NAMALWA (cell line): ENCODE results near the gene CRACDL.

ENCODE experiments used
- DNase-seq: peaks from one replicate; pipeline ENCODE4 v3.0.0-alpha.2; 2015; ENCODE audit warnings: low spot score

CRACDL gene

DNA sequence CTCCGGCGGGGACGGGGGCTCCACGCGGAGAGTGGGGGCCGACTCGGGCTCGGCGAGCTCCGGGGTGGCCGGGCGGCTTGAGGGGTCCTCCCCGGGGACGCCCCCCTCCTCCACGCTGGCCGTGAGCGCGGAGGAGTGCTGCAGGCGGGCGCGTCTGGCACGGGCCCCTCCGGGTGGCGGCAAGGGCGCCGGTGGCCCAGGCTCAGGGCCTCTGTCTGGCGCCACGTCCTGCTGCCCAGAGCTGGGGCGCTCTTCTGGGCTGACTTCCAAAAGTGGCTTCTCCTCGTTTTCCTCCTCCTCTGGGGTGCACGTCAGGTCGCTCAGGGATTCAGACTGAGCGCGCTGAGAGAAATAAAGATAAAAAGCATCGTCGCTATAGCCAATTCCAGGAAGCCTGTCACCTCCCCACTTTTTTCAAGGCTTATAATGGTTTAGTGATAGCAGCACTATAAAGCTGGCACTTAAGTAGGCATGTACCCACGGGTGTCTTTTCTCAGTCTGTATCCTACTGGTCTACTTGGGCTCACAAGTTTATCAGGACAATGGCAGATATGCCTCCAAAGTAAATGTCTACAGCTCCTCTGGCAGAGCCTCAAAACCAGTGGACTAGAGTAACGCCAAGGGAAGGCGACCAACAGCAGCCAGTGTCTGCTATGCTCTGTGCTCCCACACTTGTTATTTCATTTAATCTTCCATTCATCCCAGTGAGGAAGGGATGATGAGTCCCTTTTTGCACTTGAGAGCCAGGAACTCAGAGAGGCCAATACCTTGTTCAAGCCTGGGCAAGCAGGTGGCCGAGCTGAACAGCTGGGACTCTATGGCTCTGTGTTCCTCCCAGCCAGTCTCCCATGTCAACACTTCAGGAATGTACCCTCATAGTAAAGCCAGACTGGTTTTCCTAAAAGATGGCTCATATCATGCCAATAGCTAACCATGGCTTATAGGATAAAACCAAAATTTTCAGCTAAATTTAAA is 112.5 kb downstream of the CRACDL start:
- DNase-seq = no peak

DNA sequence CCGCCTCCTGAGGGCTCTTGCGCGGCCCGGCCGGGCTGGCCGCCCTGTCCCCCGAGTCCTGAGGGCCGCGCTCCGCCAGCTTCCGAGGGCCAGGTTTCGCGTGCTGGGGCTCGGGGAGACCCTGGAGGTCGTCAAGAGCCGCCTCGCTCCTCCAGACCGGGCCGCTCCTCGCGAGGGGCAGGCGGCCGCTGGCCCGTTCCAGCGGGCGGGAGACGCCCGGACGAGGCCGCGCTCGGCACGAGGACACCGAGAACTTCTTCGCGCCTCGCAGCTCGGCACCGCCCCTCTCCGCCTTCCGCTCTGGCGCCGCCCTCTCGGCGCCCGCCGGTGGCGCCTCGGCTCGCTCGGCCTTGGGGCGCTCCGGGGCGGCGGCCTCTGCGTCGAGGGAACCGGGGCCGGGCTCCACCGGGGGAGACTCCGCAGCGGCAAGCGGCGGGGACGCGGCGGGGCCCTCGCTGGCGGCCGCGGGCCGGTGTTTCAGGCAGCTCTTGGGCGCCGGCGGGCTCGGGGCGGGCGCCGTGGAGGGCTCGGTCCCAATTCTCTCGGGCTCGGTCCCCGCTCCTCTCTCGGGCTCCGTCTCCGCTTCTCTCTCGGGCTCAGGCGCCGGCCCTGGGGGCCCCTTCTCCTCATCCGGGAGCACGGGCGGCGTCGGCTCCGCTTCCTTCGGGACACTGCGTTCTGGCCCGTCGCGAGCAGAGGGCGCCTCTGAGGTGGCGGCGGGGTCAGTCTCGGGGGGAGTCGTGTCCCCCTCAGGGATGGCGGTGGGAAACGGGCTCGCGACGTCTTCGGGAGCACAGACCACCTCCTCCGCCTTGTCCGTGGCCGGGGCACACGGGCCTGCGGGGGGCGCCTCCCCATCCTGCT is 113.5 kb downstream of the CRACDL start:
- no peak for DNase-seq

DNA sequence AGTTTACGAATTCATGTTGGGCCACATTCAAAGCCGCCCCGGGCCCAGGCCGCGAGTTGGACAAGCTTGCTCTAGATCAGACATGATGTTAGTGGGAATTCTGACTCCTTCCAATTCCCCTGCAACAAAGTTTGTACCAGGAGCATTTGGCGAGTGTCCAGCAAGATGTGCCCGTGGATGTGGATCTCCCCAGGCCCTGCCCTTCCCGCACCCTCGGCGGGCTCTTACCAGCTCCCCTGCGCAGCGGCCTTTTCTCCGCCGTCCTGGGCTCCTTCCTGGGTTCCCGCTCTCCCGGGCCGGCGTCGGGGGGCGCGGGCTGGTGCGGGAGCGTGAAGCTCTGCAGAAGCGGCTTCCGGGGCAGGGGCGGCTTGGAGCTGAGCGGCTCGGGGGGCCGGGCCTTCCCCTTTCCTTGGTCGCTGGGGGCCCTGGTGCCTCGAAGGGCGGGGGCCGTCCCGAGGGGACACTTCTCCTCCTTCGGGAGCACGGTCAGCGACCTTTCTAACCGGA is 114.3 kb downstream of the CRACDL start:
- DNase-seq = no peak

DNA sequence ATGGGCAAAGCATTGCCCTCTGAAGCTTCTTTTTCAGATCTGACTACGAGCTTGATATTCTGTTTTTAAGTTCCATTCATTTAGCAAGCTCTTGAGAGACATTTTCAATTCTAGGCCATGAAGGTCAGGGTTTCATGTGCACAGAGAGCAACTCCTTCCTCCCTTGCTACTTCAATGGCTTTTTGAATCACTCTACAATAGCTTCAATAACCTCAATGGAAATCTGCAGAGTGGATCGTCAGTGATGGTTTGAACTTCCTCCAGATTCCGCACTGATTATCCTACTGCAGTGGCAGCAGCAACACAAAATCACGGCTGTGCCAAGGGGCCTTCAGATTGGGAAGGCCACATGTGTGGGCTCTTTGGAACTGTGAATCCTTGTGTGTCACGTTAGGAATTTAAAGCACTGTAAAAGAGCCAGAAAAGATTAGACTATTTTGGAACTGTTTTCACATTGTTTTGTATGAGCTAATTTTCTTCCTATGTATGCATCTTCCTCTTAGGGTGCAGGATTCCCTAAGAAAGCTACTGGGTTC is 116.7 kb downstream of the CRACDL start:
- no peak for DNase-seq

DNA sequence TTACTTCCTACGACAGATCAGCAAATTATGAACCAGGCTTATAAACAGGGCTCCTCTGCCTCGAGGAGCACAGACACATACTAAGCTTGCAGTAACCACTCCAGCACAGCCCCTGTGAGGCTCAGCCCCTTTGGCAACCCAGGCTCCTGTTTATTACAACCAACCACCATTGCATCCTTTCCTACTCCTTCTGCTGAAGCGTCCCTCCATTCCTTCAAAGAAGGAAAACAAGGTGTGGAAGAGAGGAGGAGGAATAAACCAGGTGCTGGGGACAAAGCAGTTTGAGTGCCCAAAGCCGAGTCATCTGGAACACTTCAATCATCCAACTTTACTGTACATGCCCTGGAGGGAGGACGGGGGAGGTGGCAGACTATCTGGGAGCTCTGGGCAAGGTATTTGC is 117.9 kb downstream of the CRACDL start:
- no peak for DNase-seq

DNA sequence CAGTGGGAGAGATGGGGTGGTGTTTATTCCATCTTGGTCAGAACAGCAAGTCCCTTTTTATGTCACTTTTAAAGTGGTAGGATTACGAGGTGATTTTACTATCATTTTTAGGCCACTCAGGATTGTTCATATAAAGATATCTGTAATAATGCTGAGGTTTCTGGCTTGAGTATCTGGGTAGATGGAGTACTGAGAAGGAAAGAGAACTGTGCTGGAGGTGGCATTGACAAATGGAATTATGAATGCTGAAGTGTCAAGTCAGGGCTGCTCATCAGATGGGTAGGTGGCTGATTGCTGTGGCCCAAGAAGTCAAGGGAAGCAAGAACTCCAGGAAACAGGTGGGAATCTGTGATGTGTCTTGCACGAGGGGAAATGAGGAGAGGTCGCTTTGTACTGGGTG is 119.7 kb downstream of the CRACDL start:
- no peak for DNase-seq

DNA sequence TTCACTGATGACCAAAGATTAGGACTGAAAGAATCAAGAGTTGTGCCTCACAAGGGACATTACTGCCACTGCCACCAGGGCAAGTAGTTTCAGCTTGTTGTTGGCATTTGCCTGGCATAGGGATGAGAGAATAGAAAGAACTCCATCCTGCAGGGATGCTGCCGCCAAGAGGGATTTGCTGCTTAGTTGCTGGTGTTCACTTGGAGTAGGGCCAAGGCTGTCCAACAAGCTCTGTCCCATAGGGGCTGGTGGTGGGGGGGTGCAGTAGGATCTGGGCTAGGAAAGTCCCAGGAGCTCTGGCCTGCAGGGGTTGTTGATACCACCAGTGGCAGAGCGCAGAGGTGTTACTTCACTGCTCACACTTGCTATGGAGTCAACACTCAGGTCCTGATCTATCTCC is 120.2 kb downstream of the CRACDL start:
- no peak for DNase-seq

DNA sequence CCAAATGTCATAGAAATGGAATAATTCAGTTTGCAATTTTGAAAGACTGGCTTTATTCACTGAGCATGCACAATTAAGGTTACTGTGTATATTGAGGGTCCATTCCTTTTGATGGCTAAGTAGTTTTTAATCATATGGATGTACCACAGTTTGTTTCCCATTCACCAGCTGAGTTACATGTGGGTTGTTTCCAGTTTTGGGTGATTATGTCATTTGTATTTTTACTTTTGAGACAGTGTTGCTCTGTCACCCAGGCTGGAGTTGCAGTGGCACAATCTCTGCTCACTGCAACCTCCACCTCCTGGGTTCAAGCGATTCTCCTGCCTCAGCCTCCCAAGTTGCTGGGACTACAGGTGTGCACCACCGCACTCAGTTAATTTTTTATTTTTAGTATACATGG is 124.3 kb downstream of the CRACDL start:
- DNase-seq = no peak

DNA sequence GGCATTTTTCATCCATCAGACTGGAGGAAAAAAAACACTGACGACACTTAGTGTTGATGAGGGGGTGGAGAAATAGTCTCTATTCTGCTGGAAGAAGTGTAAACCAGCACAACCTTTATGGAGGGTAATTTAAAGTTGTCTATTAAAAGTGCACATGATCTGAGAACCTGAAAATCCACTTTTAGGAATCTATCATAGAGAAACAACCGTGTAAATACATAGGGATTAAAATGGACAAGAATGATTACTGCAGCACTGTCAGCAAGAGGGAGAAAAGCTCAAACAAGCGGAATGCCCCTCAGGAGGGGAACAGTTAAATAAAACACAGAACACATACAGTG is 125.5 kb downstream of the CRACDL start:
- DNase-seq = no peak

DNA sequence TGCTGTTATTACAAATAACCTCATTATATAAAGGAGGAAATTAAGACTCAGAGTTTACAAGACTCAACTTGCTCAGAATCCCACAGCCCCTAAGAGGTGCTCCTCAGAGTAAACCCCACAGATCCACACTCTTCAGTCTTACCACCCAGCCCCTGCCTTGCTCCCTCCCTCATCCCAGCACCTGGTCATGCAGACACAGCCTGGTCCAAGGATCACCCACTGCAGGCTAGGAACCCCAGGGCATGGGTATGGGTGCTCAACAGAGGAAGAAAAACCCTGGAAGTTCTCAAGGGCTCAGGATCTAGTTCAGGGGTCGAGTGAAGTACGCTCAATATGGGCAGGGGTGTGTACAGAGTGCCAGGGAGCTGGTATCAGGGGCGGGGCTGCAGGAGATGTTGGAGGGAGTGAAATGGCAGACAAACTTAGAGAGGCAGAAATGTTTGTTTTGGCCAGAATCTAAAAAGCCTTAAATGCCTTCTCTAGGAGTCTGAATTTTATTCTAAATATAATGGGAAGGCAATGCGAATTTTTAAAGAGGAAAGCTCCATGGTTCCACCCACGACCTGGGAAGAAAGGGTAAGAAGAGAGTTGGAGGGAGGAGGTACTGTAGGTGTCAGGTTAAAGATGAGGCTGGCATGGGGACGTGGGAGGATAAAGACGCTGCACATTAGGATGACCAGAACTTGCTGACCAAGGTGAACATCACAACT is 126.0 kb downstream of the CRACDL start:
- DNase-seq = no peak

DNA sequence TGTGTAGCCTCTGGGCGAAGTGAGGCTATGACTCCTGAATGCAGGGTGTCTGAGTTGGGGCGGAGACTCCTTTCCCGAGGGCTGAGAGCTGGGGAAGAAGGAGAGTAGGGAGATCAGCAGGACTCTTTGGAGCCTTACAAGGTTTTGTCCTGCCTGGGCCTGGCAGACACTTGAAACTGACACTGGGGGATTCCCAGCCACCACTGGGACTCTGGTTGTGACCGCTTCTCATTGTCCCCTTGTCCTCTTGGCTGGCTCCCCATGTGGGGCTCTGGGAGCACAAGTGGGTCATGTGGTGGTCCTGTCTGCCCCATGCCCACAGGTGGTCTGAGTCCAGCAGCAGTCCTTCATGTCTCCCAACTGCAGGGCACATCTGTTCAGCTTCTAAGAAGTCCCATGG is 126.9 kb downstream of the CRACDL start:
- DNase-seq = no peak

DNA sequence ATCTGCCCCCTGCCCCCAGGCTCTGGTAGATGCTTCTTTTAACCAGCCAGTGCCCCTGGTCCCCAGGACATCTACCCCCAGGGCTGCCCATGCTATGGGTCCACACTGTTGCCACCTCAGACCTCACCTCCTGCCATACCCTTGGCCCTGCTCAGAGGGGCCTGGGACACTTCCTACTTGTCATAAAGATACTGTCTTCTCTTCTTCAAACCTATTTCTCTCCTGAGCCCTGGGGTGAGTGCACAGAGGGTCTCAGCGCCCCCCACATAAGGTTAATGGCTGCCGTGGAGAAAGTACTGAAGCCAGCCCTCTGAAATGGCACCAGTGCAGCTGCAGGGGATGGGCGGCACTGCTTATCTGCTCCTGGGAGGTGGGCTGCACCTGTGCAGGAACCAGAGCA is 127.5 kb downstream of the CRACDL start:
- DNase-seq = no peak

DNA sequence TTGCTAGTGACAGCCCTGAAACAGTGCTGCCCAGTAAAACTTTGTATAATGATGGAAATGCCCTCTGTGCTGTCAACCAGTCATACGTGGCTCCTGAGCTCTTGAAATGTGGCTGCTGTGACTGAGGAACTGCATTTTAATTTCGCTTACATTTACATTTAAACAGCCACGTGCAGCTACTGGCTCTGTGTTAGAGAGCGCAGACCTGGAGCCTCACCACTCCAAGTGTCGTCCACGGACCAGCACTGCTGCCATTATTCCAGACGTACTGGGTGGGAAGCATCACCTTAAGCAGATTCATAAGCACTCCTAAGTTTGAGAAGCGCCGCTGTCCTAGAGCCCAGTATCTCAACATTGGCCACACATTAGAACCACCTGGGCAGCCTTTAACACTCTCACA is 128.1 kb downstream of the CRACDL start:
- DNase-seq = no peak

DNA sequence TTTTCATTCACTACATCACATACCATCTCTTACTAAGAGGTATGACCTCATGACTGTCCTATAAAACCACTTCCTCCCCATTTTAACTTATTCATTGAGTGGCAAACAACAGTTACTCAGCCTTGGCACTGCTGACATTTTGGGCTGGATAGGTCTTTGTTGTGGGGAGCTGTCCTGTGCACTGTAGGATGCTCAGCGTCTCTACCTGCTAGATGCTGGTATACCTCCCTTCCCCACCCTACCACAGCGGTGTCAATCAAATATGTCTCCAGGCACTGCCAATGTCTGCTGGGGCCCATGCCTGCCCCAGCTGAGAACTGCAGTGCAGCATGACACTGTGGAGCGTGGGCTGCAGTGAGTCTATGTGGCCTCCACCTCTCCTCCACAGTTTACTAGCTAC is 128.8 kb downstream of the CRACDL start:
- DNase-seq = no peak

DNA sequence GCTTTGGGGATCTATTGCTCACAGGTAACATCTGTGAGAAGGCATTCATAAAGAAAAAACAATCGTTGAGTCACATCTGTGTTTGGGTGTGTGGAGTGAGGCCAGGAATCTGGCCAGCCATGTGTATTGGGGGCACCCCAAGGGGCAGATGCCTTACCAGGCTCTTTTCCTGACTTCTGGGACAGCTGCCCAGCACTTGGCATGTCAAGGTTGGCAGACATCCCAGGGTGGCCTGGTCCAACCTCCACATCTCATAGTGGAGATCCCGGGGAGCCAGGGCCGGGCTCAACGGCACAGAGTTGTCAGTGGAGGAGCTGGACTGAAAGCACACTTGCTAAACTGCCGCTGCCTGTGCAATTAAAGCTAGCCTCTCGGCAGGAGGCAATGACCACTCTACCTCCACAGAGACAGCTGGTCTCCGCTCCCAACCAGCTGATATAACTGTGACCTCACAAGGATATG is 129.8 kb downstream of the CRACDL start:
- no peak for DNase-seq

DNA sequence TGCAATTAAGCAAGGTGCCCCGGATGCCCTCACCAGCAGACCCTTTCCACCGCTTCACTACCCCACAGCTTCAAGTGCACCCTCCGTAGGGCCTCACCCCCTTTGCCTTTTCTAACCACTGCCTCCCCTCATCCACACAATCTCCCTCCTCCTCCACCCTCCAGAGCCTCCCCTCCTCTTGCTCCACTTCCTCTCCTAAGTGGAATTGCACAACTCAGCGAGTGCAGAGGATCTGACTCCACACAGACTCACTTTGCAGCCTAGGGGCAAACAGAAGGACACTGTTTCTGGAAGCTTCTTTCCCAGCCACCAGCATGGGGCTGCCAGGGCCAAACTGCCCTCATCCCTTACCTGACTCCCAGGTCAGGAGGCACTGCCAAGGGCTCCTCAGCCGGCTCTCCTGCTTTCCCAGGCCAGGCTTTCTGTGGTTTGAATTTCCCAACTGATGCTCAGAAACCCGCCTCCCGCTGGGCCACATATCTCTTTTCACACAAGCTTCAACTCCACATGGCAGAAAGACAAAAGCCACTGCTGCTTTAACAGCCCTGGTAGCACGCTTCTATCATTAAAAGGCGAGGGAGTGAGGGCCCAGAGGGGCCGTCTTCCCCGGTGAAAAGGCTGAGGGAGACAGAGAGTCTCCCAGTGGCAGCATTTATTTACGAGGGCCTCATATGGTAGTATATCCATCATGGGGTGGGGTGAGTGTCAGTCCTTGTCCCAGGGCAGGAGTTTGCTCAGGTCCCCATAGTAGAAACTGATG is 130.4 kb downstream of the CRACDL start:
- DNase-seq = no peak

DNA sequence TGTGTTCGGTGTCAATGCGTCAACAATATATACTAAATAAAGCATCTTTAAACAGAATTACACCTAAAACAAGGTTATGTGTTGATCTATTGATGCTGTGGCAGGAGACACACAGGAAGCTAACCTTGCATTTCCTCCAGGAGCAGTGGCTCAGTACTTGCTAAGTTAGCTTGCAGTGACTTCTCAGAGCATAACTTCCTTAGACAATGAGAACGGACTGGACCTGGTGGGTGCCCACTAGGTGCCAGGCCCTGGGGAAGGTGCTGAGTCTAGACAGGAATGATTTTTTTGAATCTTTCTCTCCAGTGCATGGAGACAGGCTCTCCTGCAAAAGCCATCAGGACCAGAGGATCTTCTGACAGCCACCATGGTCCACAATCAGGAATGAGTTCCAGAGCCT is 131.3 kb downstream of the CRACDL start:
- DNase-seq = no peak

DNA sequence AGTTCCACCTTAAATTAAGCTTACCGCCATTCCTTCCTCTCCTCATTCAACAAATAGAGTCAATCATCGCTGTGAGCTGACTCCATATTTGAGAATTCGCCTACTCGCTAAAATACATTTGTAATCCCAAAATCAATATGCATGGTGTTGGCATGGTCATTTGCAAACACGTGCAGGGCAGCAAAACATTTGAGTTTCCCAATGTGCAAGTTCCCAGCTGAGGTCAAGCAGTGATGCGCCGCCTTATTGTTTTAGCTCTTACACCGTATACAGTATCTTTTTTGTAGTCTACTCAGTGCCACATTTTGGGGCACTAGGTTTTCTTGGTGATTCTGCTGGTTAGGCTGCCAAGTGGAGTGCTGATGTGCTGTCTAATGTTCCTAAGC is 131.8 kb downstream of the CRACDL start:
- DNase-seq = no peak

DNA sequence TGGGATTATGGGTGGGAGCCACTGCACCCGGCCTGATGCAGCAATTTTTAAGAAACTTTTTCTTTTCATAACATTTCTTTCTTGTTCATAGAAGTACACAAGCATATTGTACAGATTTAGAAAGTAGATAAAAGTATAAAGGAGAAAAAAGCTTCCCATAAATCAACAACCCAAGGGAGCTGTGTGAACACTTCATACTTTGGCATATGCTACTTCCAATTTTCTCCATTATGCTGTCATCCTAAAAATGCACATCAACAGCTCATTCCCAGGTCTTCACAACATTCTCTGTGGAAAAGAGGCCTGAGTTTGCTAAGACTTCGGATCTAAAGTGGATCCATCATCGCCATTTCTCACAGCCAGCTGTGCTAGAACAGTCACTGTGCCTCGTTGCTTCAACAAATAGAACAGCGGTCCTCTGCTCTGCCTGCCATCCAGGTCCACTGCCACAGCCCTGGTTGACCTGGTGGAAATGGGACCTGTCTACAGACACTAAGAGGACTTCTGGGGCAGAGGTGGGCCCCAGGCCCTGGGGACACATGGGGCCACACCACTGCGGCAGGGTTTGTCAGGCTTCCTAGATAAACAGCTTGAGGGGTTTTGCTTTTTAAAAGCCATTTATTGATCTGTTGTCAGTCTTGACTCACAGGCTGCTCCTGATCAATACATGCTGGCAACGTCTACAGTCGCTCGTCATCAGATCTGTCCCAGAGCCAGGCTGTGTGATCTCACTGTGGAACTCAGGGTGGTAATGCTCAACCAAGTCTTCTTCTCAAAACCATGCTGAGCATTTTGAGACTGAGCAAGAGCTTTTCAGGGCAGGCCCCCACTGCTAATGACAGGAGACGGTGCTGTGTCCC is 132.4 kb downstream of the CRACDL start:
- no peak for DNase-seq

DNA sequence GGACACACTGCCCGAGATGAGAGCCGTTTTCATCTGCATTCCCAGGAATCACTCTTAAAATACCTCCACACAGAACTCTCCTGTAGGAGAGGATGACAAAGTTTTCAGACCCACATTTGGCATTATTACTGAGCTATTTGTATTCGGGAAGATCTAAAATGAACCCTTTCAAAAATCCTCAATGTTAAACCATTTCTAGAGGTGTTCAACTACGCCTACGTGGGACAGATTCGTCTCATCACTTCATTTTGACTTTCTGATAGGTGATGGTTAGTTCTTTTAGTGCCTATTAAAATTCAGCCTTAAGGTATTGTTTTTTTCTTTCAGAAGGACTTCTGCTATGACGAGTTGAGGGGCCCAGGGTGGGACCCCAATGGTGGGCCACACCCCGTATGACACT is 133.7 kb downstream of the CRACDL start:
- DNase-seq = no peak
